ENCODE measurements around the gene LPP.

DNA sequence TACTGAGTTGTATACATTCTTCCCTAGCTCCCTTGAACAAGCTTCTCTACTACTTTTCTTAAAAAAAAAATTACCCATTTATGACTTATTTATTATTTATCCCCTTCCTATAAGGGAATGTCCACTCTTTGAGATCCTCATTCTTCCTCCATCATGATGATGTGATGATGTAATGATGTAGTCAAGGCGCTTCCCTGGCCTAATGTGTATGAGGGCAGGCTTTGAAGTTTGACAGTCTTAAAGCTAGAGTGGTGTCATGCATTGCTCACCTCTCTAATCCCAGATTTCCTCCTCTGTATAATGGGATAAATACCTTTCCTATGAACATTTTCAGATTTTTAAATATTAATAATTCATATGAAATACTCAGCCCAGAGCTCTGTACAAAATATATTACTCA is 531.8 kb downstream of the LPP start:
- TF ChIP-seq POLR2A (IDR thresholded peaks at IDR 0.05; ENCODE audit: low read depth, low read length) (no peak), POLR2AphosphoS5 (IDR thresholded peaks at IDR 0.05; ENCODE audit: low read depth, low read length) (no peak), SPI1 (IDR thresholded peaks at IDR 0.05; ENCODE audit: low read depth, low read length) (no peak), TAF1 (IDR thresholded peaks at IDR 0.05; ENCODE audit: low read depth, low read length) (no peak), PAX5 (IDR thresholded peaks at IDR 0.05; ENCODE audit: insufficient read depth, low read length, severe bottlenecking) (no peak)

All from GM12891 (cell line).